Glutamatergic neuron (in vitro differentiated cells): ENCODE measurements around the gene CASP10. TPM values are rescaled to one million over a fixed set of nuclear protein-coding genes. Genes with fewer than 3 reads are reported as not detected.

ENCODE experiments used
- DNase-seq: peaks from one replicate; pipeline ENCODE4 v3.0.0; 2022
- H3K27ac Mint-ChIP-seq: one replicate; pipeline ENCODE4 v1.8.0; 2020; ENCODE audit warnings: mild to moderate bottlenecking, mixed read lengths, inconsistent platforms; ENCODE audit not compliant: unreplicated experiment
- H3K27me3 Mint-ChIP-seq: one replicate; pipeline ENCODE4 v1.8.0; 2020; ENCODE audit warnings: mild to moderate bottlenecking, moderate library complexity, mixed read lengths, inconsistent platforms; ENCODE audit not compliant: unreplicated experiment
- H3K36me3 Mint-ChIP-seq: one replicate; pipeline ENCODE4 v1.8.0; 2020; ENCODE audit warnings: mild to moderate bottlenecking, mixed read lengths, inconsistent platforms; ENCODE audit not compliant: unreplicated experiment
- H3K4me1 Mint-ChIP-seq: one replicate; pipeline ENCODE4 v1.8.0; 2020; ENCODE audit warnings: mild to moderate bottlenecking, low read depth, mixed read lengths, inconsistent platforms; ENCODE audit not compliant: unreplicated experiment
- H3K4me3 Mint-ChIP-seq: one replicate; pipeline ENCODE4 v1.8.0; 2020; ENCODE audit warnings: mild to moderate bottlenecking, mixed read lengths, inconsistent platforms; ENCODE audit not compliant: unreplicated experiment
- H3K9me3 Mint-ChIP-seq: one replicate; pipeline ENCODE4 v1.8.0; 2020; ENCODE audit warnings: mild to moderate bottlenecking, moderate library complexity, mixed read lengths, inconsistent platforms; ENCODE audit not compliant: unreplicated experiment
- total RNA-seq: library from RNA; stranded (reverse); fragmentation: NEBNext Ultra II Directional; extraction: Animal tissue kit (Norgen Biotek cat#: 25700); gene quantifications from one replicate; pipeline ENCODE4 v1.2.1, GENCODE V29; 2021; ENCODE audit not compliant: unreplicated experiment
- TF ChIP-seq, protein P1 (sequence below): fragments of 200-600 bp; sonication (generic); IDR thresholded peaks from one replicate; pipeline ENCODE4 v1.5.0; 2021; ENCODE audit not compliant: partially characterized antibody, unreplicated experiment

Gene CASP10
- total RNA-seq, 1 donor from 2014 or later = not detected

DNA sequence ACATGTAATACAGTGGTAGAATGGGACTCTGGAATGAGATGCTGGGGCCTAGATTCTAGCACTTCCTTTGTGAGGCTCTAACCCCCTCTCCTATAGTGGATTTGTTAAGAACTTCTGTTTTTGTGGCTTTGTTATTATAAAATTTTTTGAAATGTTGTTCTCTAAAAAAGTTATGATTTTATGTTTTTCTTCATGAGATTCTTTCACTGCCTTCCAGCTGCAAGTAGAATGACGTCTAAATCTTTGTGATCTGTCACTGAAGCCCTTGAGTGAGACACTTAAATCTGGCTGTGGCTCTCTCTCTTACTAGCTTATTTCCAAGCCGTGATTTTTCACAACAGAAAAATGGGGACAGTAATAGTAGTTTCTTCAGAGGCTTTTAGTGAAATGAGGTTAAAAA is 79.0 kb downstream of the CASP10 start:
- Mint-ChIP-seq H3K27ac (no peak overlapping the region), H3K9me3 (peaks cover 1% of the 10 kb centered on the region), H3K27me3 (no peaks in the 10 kb centered on the region), H3K4me3 (no peak overlapping the region), H3K36me3 (no peaks in the 10 kb centered on the region), H3K4me1 (no peaks in the 10 kb centered on the region)
- TF ChIP-seq, protein P1, sequence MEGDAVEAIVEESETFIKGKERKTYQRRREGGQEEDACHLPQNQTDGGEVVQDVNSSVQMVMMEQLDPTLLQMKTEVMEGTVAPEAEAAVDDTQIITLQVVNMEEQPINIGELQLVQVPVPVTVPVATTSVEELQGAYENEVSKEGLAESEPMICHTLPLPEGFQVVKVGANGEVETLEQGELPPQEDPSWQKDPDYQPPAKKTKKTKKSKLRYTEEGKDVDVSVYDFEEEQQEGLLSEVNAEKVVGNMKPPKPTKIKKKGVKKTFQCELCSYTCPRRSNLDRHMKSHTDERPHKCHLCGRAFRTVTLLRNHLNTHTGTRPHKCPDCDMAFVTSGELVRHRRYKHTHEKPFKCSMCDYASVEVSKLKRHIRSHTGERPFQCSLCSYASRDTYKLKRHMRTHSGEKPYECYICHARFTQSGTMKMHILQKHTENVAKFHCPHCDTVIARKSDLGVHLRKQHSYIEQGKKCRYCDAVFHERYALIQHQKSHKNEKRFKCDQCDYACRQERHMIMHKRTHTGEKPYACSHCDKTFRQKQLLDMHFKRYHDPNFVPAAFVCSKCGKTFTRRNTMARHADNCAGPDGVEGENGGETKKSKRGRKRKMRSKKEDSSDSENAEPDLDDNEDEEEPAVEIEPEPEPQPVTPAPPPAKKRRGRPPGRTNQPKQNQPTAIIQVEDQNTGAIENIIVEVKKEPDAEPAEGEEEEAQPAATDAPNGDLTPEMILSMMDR = no peak
- DNase-seq = no peak

DNA sequence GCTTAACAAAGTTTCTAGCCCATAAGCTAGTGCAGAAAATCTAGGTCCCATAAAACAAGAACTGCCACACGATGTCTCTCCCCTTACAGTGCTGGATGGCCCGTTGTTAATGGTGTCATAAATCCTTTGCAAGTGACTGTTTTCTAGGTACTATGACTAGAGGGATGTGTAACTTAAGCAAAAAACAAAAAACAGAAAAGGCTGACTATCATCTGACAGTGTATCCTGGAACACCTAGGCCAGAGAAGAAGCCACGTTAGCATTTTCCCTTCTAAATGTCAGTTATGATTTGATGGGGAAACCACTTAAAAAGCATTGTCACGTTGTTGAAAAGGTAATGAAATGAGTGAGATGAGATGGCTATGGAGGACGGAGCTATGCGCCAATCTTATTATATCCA is 79.8 kb downstream of the CASP10 start:
- Mint-ChIP-seq H3K27ac (no peak overlapping the region), H3K9me3 (peaks cover 1% of the 10 kb centered on the region), H3K27me3 (no peaks in the 10 kb centered on the region)

DNA sequence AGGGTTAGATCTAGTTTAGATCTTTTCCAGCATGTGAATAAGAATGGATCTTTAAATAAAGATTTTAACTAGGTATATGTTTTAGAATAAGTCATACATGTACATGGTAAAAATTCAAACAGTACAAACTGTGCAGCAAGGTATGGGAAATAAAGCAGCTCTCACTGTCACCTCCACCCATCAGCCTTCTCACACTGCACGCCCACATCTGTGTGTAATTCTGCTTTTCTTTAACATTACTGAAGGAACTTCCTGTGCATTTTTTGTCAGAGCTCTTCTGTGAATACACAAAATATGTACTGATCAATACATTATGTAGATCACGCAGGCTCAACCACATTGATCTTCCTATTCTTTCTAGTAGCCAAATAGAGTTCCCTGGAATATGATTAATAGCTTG is 80.8 kb downstream of the CASP10 start:
- H3K9me3 Mint-ChIP-seq = peaks cover 1% of the 10 kb centered on the region
- no peaks in the 10 kb centered on the region for H3K27me3 Mint-ChIP-seq
- no peak overlapping the region for H3K27ac Mint-ChIP-seq
- H3K4me3 Mint-ChIP-seq = no peak overlapping the region
- no peaks in the 10 kb centered on the region for H3K4me1 Mint-ChIP-seq
- H3K36me3 Mint-ChIP-seq = no peaks in the 10 kb centered on the region
- TF ChIP-seq, protein P1 = no peak
- DNase-seq = no peak

More for the DNA sequence above, 79.8 kb downstream of the CASP10 start:
- Mint-ChIP-seq H3K36me3 (no peaks in the 10 kb centered on the region), H3K4me3 (no peak overlapping the region), H3K4me1 (no peaks in the 10 kb centered on the region)
- TF ChIP-seq, protein P1 = no peak
- no peak for DNase-seq

DNA sequence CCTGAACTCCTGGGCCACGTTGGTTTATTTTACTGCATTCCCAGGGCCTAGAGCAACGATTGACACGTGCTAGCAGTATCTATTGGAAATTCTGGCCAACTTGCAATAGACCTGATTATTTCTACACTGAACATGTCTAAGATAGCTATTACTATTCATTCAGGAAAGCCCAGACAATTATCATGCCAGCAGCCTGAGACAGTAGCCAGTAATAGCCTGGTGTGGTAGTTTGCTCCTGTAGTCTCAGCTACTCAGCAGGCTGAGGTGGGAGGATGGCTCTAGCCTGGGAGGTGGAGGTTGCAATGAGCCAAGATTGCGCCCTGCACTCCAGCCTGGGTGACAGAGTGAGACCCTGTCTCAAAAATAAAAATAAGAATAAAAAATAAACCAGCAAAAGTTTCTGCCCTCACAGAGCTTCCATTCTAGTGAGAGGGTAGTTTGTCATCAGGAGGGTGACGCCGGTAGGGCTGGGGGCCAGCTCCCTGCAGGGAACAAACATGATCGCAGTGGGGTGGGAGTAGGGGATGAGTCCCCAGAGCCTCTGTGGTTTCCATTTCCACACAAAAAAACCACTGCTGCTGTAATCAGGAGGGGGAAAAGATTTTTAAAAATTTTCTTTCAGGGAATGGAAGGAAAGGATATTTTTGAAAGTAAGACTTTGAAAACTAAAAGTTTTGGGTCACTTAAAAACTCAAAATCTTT is 81.7 kb downstream of the CASP10 start:
- no peak overlapping the region for H3K4me3 Mint-ChIP-seq

DNA sequence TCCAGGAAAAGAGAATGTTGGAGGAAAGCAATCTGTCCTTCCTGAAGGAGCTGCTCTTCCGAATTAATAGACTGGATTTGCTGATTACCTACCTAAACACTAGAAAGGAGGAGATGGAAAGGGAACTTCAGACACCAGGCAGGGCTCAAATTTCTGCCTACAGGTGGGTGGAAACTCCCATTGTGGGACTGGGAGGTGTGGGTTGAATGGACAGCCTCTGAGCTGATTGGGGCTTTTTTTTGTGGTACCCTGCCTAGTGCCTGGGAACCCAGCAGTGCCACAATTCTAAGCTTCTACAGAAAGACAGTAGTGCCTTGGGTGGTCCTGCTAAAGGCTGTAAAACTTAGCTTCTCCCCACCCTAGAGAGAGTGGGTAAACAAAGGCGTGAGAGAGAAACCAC is 83.7 kb downstream of the CASP10 start:
- no peak for DNase-seq
- no peaks in the 10 kb centered on the region for H3K36me3 Mint-ChIP-seq
- H3K4me1 Mint-ChIP-seq = no peaks in the 10 kb centered on the region
- H3K27me3 Mint-ChIP-seq = no peaks in the 10 kb centered on the region
- peaks cover 1% of the 10 kb centered on the region for H3K9me3 Mint-ChIP-seq
- no peak overlapping the region for H3K4me3 Mint-ChIP-seq
- TF ChIP-seq, protein P1 = no peak
- no peak overlapping the region for H3K27ac Mint-ChIP-seq

More for the DNA sequence above, 81.7 kb downstream of the CASP10 start:
- Mint-ChIP-seq H3K36me3 (no peaks in the 10 kb centered on the region), H3K27me3 (no peaks in the 10 kb centered on the region), H3K9me3 (peaks cover 1% of the 10 kb centered on the region), H3K4me1 (no peaks in the 10 kb centered on the region), H3K27ac (no peak overlapping the region)
- TF ChIP-seq, protein P1 = no peak
- no peak for DNase-seq
